ENCODE measurements around the gene ZBTB46. TPM values are rescaled to one million over a fixed set of nuclear protein-coding genes. Genes with fewer than 3 reads are reported as not detected.

ZBTB46 gene
- total RNA-seq, 1 experiment from 2014 or later: 18.9 TPM

DNA sequence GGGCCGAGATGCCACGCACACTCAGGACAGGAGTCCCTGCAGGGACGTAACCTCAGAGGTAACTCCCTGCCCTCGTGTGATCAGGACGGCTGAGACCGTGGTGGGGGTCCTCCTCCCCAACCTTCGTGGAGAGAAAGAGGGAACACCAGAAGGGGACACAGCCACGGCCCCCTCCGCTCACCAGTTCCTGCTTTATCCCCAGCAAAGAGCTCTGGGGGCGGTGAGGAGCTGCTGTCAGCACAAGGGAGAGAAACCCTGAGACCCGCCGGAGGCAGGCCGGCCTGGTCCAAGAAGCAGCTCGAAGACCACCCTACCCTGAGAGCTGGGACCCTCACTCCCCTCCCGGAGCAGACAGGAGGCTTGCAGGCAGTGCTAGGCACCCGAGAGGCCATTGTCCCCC is 47.1 kb downstream of the ZBTB46 start:
- ChIA-PET POLR2A (no interaction called here), CTCF (interaction anchor here (0.7 to 4.0 kb wide), 6 partner anchors 8 to 197 kb away, joined by 3 to 54 read pairs (median 4); partner anchors contain the start of gene PRPF6)
- ATAC-seq (no peak), DNase-seq (ENCODE audit: low spot score) (no peak)
- Mint-ChIP-seq H3K27ac (no peak overlapping the region), H3K4me1 (no peaks in the 10 kb centered on the region), H3K36me3 (no peaks in the 10 kb centered on the region), H3K4me3 (no peak overlapping the region), H3K9me3 (0 out of 2 replicates have a peak, but pooled peaks cover 3% of the 10 kb centered on the region), H3K27me3 (ENCODE audit: low read depth) (no peaks in the 10 kb centered on the region)
- TF ChIP-seq NFE2L1 (CRISPR knock-in tag; IDR thresholded peaks at IDR 0.05) (no peak), TEAD1 (CRISPR knock-in tag; IDR thresholded peaks at IDR 0.05) (no peak)
- TF ChIP-seq, protein P1, sequence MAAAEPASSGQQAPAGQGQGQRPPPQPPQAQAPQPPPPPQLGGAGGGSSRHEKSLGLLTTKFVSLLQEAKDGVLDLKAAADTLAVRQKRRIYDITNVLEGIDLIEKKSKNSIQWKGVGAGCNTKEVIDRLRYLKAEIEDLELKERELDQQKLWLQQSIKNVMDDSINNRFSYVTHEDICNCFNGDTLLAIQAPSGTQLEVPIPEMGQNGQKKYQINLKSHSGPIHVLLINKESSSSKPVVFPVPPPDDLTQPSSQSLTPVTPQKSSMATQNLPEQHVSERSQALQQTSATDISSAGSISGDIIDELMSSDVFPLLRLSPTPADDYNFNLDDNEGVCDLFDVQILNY (CRISPR knock-in tag; IDR thresholded peaks at IDR 0.05): no peak
- TF ChIP-seq, protein P2, sequence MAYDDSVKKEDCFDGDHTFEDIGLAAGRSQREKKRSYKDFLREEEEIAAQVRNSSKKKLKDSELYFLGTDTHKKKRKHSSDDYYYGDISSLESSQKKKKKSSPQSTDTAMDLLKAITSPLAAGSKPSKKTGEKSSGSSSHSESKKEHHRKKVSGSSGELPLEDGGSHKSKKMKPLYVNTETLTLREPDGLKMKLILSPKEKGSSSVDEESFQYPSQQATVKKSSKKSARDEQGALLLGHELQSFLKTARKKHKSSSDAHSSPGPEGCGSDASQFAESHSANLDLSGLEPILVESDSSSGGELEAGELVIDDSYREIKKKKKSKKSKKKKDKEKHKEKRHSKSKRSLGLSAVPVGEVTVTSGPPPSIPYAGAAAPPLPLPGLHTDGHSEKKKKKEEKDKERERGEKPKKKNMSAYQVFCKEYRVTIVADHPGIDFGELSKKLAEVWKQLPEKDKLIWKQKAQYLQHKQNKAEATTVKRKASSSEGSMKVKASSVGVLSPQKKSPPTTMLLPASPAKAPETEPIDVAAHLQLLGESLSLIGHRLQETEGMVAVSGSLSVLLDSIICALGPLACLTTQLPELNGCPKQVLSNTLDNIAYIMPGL (CRISPR knock-in tag; IDR thresholded peaks at IDR 0.05): no peak
- TF ChIP-seq, protein P3, sequence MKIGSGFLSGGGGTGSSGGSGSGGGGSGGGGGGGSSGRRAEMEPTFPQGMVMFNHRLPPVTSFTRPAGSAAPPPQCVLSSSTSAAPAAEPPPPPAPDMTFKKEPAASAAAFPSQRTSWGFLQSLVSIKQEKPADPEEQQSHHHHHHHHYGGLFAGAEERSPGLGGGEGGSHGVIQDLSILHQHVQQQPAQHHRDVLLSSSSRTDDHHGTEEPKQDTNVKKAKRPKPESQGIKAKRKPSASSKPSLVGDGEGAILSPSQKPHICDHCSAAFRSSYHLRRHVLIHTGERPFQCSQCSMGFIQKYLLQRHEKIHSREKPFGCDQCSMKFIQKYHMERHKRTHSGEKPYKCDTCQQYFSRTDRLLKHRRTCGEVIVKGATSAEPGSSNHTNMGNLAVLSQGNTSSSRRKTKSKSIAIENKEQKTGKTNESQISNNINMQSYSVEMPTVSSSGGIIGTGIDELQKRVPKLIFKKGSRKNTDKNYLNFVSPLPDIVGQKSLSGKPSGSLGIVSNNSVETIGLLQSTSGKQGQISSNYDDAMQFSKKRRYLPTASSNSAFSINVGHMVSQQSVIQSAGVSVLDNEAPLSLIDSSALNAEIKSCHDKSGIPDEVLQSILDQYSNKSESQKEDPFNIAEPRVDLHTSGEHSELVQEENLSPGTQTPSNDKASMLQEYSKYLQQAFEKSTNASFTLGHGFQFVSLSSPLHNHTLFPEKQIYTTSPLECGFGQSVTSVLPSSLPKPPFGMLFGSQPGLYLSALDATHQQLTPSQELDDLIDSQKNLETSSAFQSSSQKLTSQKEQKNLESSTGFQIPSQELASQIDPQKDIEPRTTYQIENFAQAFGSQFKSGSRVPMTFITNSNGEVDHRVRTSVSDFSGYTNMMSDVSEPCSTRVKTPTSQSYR (CRISPR knock-in tag; IDR thresholded peaks at IDR 0.05): no peak

DNA sequence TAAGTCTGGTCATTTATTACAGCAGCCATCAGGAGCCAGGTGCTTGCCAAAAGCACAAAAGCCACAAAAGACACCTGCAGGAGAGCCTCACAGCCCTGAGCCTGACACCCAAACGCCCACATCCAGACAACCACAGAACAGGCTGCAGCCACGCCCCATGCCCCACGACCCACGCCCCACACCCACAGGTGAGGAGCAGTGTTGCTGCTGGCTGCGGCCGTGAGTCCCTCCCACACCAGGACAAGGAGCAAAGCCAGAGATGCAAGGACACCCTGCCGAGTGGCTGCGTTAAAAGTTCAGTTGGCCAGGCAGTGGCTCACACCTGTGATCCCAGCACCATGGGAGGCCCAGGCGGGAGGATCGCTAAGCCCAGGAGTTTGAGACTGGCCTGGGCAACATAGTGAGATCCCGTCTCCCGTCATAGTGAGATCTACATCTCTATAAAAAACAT is 48.5 kb downstream of the ZBTB46 start:
- H3K27me3 Mint-ChIP-seq (ENCODE audit: low read depth): peaks cover 1% of the 10 kb centered on the region; the same call in 1 of the 2 replicates
- no peak for DNase-seq (ENCODE audit: low spot score)
- TF ChIP-seq ZNF121 (CRISPR knock-in tag; IDR thresholded peaks at IDR 0.05) (peak; percentile 90), FOXK1 (CRISPR knock-in tag; IDR thresholded peaks at IDR 0.05) (no peak)
- peaks cover 10% of the 10 kb centered on the region for H3K9me3 Mint-ChIP-seq
- no peak overlapping the region for H3K27ac Mint-ChIP-seq
- H3K36me3 Mint-ChIP-seq: peaks cover 6% of the 10 kb centered on the region
- ChIA-PET POLR2A (no interaction called here), CTCF (no interaction called here)
- no peak for ATAC-seq
- H3K4me3 Mint-ChIP-seq: no peak overlapping the region
- no peaks in the 10 kb centered on the region for H3K4me1 Mint-ChIP-seq

DNA sequence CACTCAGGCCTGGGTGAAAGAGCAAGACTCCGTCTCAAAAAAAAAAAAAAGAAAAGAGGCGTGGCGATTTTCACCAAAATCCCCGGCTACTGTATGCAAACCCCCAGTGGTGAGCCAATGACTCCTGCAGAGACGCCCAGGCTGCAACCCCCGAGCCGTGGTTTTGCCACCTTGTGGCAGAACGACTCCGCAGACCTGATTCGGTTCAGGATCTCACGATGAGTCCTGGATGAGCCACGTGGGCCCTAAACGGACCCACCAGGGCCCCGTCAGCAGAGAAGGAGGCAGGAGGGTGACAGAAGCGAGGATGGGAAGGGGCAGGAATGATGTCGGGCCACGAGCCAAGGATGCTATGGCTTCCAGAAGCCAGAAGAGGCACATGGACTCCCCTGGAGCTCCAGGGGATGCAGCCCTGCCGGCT is 49.0 kb downstream of the ZBTB46 start:
- peaks cover 4% of the 10 kb centered on the region; the same call in 1 of the 2 replicates for H3K27me3 Mint-ChIP-seq (ENCODE audit: low read depth)
- H3K36me3 Mint-ChIP-seq: peaks cover 11% of the 10 kb centered on the region
- no peak overlapping the region for H3K4me3 Mint-ChIP-seq
- peaks cover 15% of the 10 kb centered on the region for H3K9me3 Mint-ChIP-seq
- ATAC-seq (peak; percentile 44), DNase-seq (ENCODE audit: low spot score) (no peak)
- POLR2A ChIA-PET: no interaction called here
- TF ChIP-seq ZNF263 (CRISPR knock-in tag; IDR thresholded peaks at IDR 0.05; ENCODE audit: low read depth): no peak
- TF ChIP-seq ZNF232 (CRISPR knock-in tag; IDR thresholded peaks at IDR 0.05): no peak
- no peak for TF ChIP-seq TCF7 (CRISPR knock-in tag; IDR thresholded peaks at IDR 0.05; ENCODE audit: low read depth)
- no peak for TF ChIP-seq FOXK1 (CRISPR knock-in tag; IDR thresholded peaks at IDR 0.05)
- TF ChIP-seq, protein P4, sequence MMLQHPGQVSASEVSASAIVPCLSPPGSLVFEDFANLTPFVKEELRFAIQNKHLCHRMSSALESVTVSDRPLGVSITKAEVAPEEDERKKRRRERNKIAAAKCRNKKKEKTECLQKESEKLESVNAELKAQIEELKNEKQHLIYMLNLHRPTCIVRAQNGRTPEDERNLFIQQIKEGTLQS (CRISPR knock-in tag; conservative IDR thresholded peaks at IDR 0.05): no peak
- TF ChIP-seq, protein P5, sequence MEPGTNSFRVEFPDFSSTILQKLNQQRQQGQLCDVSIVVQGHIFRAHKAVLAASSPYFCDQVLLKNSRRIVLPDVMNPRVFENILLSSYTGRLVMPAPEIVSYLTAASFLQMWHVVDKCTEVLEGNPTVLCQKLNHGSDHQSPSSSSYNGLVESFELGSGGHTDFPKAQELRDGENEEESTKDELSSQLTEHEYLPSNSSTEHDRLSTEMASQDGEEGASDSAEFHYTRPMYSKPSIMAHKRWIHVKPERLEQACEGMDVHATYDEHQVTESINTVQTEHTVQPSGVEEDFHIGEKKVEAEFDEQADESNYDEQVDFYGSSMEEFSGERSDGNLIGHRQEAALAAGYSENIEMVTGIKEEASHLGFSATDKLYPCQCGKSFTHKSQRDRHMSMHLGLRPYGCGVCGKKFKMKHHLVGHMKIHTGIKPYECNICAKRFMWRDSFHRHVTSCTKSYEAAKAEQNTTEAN (CRISPR knock-in tag; IDR thresholded peaks at IDR 0.05): no peak
- TF ChIP-seq, protein P6, sequence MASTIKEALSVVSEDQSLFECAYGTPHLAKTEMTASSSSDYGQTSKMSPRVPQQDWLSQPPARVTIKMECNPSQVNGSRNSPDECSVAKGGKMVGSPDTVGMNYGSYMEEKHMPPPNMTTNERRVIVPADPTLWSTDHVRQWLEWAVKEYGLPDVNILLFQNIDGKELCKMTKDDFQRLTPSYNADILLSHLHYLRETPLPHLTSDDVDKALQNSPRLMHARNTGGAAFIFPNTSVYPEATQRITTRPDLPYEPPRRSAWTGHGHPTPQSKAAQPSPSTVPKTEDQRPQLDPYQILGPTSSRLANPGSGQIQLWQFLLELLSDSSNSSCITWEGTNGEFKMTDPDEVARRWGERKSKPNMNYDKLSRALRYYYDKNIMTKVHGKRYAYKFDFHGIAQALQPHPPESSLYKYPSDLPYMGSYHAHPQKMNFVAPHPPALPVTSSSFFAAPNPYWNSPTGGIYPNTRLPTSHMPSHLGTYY (CRISPR knock-in tag; IDR thresholded peaks at IDR 0.05): no peak
- no peak for TF ChIP-seq KAT7 (CRISPR knock-in tag; IDR thresholded peaks at IDR 0.05; ENCODE audit: borderline replicate concordance)
- TF ChIP-seq ZNF121 (CRISPR knock-in tag; IDR thresholded peaks at IDR 0.05): no peak
- no peak for TF ChIP-seq NR3C1 (CRISPR knock-in tag; conservative IDR thresholded peaks at IDR 0.05; ENCODE audit: low read depth)
- TF ChIP-seq, protein P7, sequence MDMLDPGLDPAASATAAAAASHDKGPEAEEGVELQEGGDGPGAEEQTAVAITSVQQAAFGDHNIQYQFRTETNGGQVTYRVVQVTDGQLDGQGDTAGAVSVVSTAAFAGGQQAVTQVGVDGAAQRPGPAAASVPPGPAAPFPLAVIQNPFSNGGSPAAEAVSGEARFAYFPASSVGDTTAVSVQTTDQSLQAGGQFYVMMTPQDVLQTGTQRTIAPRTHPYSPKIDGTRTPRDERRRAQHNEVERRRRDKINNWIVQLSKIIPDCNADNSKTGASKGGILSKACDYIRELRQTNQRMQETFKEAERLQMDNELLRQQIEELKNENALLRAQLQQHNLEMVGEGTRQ (CRISPR knock-in tag; IDR thresholded peaks at IDR 0.05): no peak
- no peak for TF ChIP-seq SMAD3 (CRISPR knock-in tag; IDR thresholded peaks at IDR 0.05; ENCODE audit: borderline replicate concordance)
- TF ChIP-seq IRF2 (CRISPR knock-in tag; IDR thresholded peaks at IDR 0.05; ENCODE audit: borderline replicate concordance, low read depth): no peak
- TF ChIP-seq JUN (CRISPR knock-in tag; IDR thresholded peaks at IDR 0.05): no peak
- TF ChIP-seq ZNF317 (CRISPR knock-in tag; IDR thresholded peaks at IDR 0.05; ENCODE audit: borderline replicate concordance, low read depth): no peak
- TF ChIP-seq ZNF416 (CRISPR knock-in tag; IDR thresholded peaks at IDR 0.05): no peak
- H3K27ac Mint-ChIP-seq: no peak overlapping the region; the same call in 1 of the 2 replicates
- H3K4me1 Mint-ChIP-seq: no peaks in the 10 kb centered on the region
- CTCF ChIA-PET: interaction anchor here (0.7 kb wide), 1 partner anchor 69 kb away, joined by 6 read pairs; no protein-coding TSS in a partner anchor
